HepG2 (cell line): ENCODE results near the gene PRSS53. TPM values are rescaled to one million over a fixed set of nuclear protein-coding genes. Genes with fewer than 3 reads are reported as not detected.

Source experiments
- AGO2 ChIP-seq: fragments of 200-400 bp; formaldehyde crosslinking; optimal IDR thresholded peaks from 2 replicates; pipeline ENCODE3; 2017; ENCODE audit warnings: mild to moderate bottlenecking, low read depth, low read length, moderate library complexity
- CHCHD3 ChIP-seq: sonication (generic); formaldehyde crosslinking; IDR thresholded peaks from 2 replicates; pipeline ENCODE4 v1.8.0; 2022; ENCODE audit warnings: mild to moderate bottlenecking, missing genetic modification reagents, moderate library complexity
- GATA4 ChIP-seq: sonication (generic); IDR thresholded peaks from 2 replicates; pipeline ENCODE4 v1.6.1; 2016; ENCODE audit warnings: antibody characterized with exemption, low read depth, borderline replicate concordance
- IKZF1 ChIP-seq: fragments of 450-650 bp; IDR thresholded peaks from 2 replicates; pipeline ENCODE4 v1.7.1; 2016
- KDM2A ChIP-seq: sonication (generic); formaldehyde crosslinking; IDR thresholded peaks from 2 replicates; pipeline ENCODE4 v1.4.0; 2020; ENCODE audit warnings: low read depth, missing genetic modification reagents, borderline replicate concordance
- KLF15 ChIP-seq: sonication (generic); formaldehyde crosslinking; IDR thresholded peaks from 2 replicates; pipeline ENCODE4 v1.8.1; 2023; ENCODE audit warnings: borderline replicate concordance, mild to moderate bottlenecking, inconsistent platforms, missing genetic modification reagents, mixed read lengths
- MBD4 ChIP-seq: IDR thresholded peaks from 2 replicates; pipeline ENCODE4 v1.6.1; 2012; ENCODE audit warnings: low read length, inconsistent platforms, borderline replicate concordance
- NPAS2 ChIP-seq: sonication (generic); formaldehyde crosslinking; IDR thresholded peaks from 2 replicates; pipeline ENCODE4 v1.8.0; 2022; ENCODE audit warnings: mild to moderate bottlenecking, missing genetic modification reagents, borderline replicate concordance
- POLR2AphosphoS5 ChIP-seq: IDR thresholded peaks from 2 replicates; pipeline ENCODE4 v1.6.1; 2012; ENCODE audit warnings: low read depth, low read length
- RBM39 ChIP-seq: fragments of 200-400 bp; formaldehyde crosslinking; IDR thresholded peaks from one replicate; pipeline ENCODE4 v1.6.1; 2018; ENCODE audit warnings: antibody characterized with exemption, mild to moderate bottlenecking, low read depth, low read length; ENCODE audit not compliant: poor library complexity, severe bottlenecking
- SKIL ChIP-seq: sonication (generic); formaldehyde crosslinking; IDR thresholded peaks from 2 replicates; pipeline ENCODE4 v1.8.0; 2022; ENCODE audit warnings: missing genetic modification reagents, mild to moderate bottlenecking, moderate library complexity, borderline replicate concordance
- SMARCE1 ChIP-seq: fragments of 450-650 bp; IDR thresholded peaks from 2 replicates; pipeline ENCODE4 v1.6.1; 2017; ENCODE audit warnings: borderline replicate concordance
- SOX13 ChIP-seq, 3 experiments: fragments of 450-650 bp in 1 of 3; sonication (generic) in 1 of 3; formaldehyde crosslinking in 1 of 3; IDR thresholded peaks in 2 of 3; conservative IDR thresholded peaks in 1 of 3; 2 replicates each; pipeline versions ENCODE4 v1.5.0 to v1.6.1; 2016 to 2020; ENCODE audit warnings: antibody characterized with exemption in 1 of 3, mild to moderate bottlenecking in 1 of 3, missing compliant biosample characterization in 1 of 3, missing genetic modification reagents in 1 of 3, moderate library complexity in 1 of 3
- THAP8 ChIP-seq: sonication (generic); formaldehyde crosslinking; IDR thresholded peaks from 2 replicates; pipeline ENCODE4 v1.5.1; 2020; ENCODE audit warnings: missing genetic modification reagents, mild to moderate bottlenecking, borderline replicate concordance
- ZBTB4 ChIP-seq: sonication (generic); formaldehyde crosslinking; IDR thresholded peaks from 2 replicates; pipeline ENCODE4 v1.4.0; 2020; ENCODE audit warnings: missing genetic modification reagents, mild to moderate bottlenecking, borderline replicate concordance
- ZMAT3 ChIP-seq: sonication (generic); formaldehyde crosslinking; conservative IDR thresholded peaks from 2 replicates; pipeline ENCODE4 v1.7.0; 2021; ENCODE audit warnings: missing genetic modification reagents
- ZNF10 ChIP-seq: sonication (generic); formaldehyde crosslinking; IDR thresholded peaks from 2 replicates; pipeline ENCODE4 v1.4.0; 2020; ENCODE audit warnings: mild to moderate bottlenecking, low read depth, missing genetic modification reagents, borderline replicate concordance
- ZNF180 ChIP-seq: sonication (generic); formaldehyde crosslinking; IDR thresholded peaks from 2 replicates; pipeline ENCODE4 v1.4.0; 2020; ENCODE audit warnings: low read depth, missing genetic modification reagents, borderline replicate concordance
- ZNF274 ChIP-seq: sonication (generic); formaldehyde crosslinking; IDR thresholded peaks from 2 replicates; pipeline ENCODE4 v1.5.1; 2020; ENCODE audit warnings: mild to moderate bottlenecking, missing genetic modification reagents
- ZNF552 ChIP-seq: sonication (generic); formaldehyde crosslinking; IDR thresholded peaks from 2 replicates; pipeline ENCODE4 v1.9.0; 2022; ENCODE audit warnings: missing genetic modification reagents, mild to moderate bottlenecking, borderline replicate concordance
- ZNF788 ChIP-seq: sonication (generic); formaldehyde crosslinking; IDR thresholded peaks from 2 replicates; pipeline ENCODE4 v1.5.0; 2020; ENCODE audit warnings: mild to moderate bottlenecking, missing genetic modification reagents, borderline replicate concordance
- polyA plus RNA-seq, 8 experiments: library from polyadenylated mRNA; depleted of rRNA in 3 of 8; stranded (reverse) in 7 of 8; unstranded in 1 of 8; fragments of >200 nt; fragmentation: Illumina TruSeq in 4 of 8; extraction: Trizol in 4 of 8; gene quantifications; 2 replicates each; pipeline versions ENCODE4 v1.2.1 to v1.2.3, GENCODE V29; 2011 to 2016; ENCODE audit warnings: low read depth in 4 of 8, missing spikeins in 1 of 8, mixed read lengths in 1 of 8; ENCODE audit not compliant: insufficient read depth in 1 of 8
- total RNA-seq, 5 experiments: library from RNA; depleted of rRNA; stranded (reverse); fragments of >200 nt; fragmentation: Illumina TruSeq; extraction: Trizol; gene quantifications; 2 replicates each; pipeline ENCODE4 v1.2.3, GENCODE V29; 2016; ENCODE audit warnings: low read depth in 1 of 5

The PRSS53 gene
- total and polyA plus RNA-seq, 2 of the 13 experiments (the other 11 are each of a cell fraction or from before 2014, with no cell fraction given), result 2.2 to 7.4 TPM

- TF ChIP-seq ZBTB4 (CRISPR knock-in tag) (no peak; the same call in 1 of the 2 replicates), KLF15 (CRISPR knock-in tag) (peak; percentile 68; the same call in 1 of the 2 replicates), THAP8 (no peak), ZNF10 (CRISPR knock-in tag) (no peak), CHCHD3 (CRISPR knock-in tag) (0 out of 2 replicates have a peak, but pooled peaks have one; percentile 6), ZNF274 (no peak), RBM39 (peak; percentile 99), SOX13 (IDR thresholded peaks at IDR 0.05) (no peak), SOX13 (CRISPR knock-in tag; conservative IDR thresholded peaks at IDR 0.05 in 1 of 2, IDR thresholded peaks at IDR 0.05 in 1 of 2) (peak in 1 of 2 experiments; percentile 50; a peak in 3 of 4 replicates), ZMAT3 (CRISPR knock-in tag) (peak; percentile 43; the same call in 1 of the 2 replicates), SMARCE1 (no peak), AGO2 (peak; percentile 72), NPAS2 (CRISPR knock-in tag) (no peak), MBD4 (no peak), ZNF180 (CRISPR knock-in tag) (0 out of 2 replicates have a peak, but pooled peaks have one; percentile 33), ZNF552 (no peak; the same call in 1 of the 2 replicates), ZNF788 (CRISPR knock-in tag) (peak; percentile 88), POLR2AphosphoS5 (peak; percentile 63), KDM2A (CRISPR knock-in tag) (peak; percentile 43; the same call in 1 of the 2 replicates), SKIL (CRISPR knock-in tag) (no peak), GATA4 (no peak), IKZF1 (no peak)
Observed at GRCh38 chr16:31073142-31073969, 15.4 kb downstream of the PRSS53 start (continued).
